ENCODE results near the gene RSU1. TPM values are rescaled to one million over a fixed set of nuclear protein-coding genes. Genes with fewer than 3 reads are reported as not detected.

The RSU1 gene
- polyA plus RNA-seq, 1 donor (not counting 4 experiments of a cell fraction or from before 2014, with no cell fraction given): 125 TPM

- Histone ChIP-seq H3K27me3 (ENCODE audit: control insufficient read depth, extremely low read depth, insufficient read depth, low read length) (no peaks in the 10 kb centered on the region), H3K4me3 (ENCODE audit: control insufficient read depth in 2 of 3, extremely low read depth in 1 of 3, insufficient read depth in 2 of 3, low read depth in 1 of 3, low read length in 3 of 3) (no peak overlapping the region), H3K36me3 (ENCODE audit: control insufficient read depth in 2 of 2, extremely low read depth in 1 of 2, insufficient read depth in 2 of 2, low read length in 2 of 2) (no peaks in the 10 kb centered on the region), H2AFZ (ENCODE audit: control insufficient read depth, low read length) (no peak overlapping the region), H4K20me1 (ENCODE audit: control insufficient read depth, extremely low read depth, insufficient read depth, low read length) (peaks cover 5% of the 10 kb centered on the region), H3K4me2 (ENCODE audit: control insufficient read depth, extremely low read depth, insufficient read depth, low read depth, low read length) (no peak overlapping the region), H3K9me3 (ENCODE audit: control insufficient read depth, low read depth, low read length) (no peaks in the 10 kb centered on the region), H3K9me1 (ENCODE audit: control insufficient read depth, extremely low read depth, insufficient read depth, low read length) (no peaks in the 10 kb centered on the region), H3K79me2 (ENCODE audit: control insufficient read depth, insufficient read depth, low read length) (peaks cover 69% of the 10 kb centered on the region), H3K4me1 (ENCODE audit: control insufficient read depth, extremely low read depth, insufficient read depth, low read length) (no peaks in the 10 kb centered on the region), H3K9ac (ENCODE audit: control insufficient read depth, extremely low read depth, insufficient read depth, low read length) (no peak overlapping the region), H3K27ac (ENCODE audit: control insufficient read depth, insufficient read depth, low read length) (no peak overlapping the region)
- dilution Hi-C loops (cut with MboI; ENCODE audit: extremely low pct_ligation_motif_present, low sequenced_read_pairs): loop anchor here (25.0 kb wide), 1 partner anchor 912 kb away; no protein-coding TSS in a partner anchor
- no peak for DNase-seq (ENCODE audit: low read depth, low spot score)
- TF ChIP-seq CTCF (optimal IDR thresholded peaks at IDR 0.05 in 1 of 3, IDR thresholded peaks at IDR 0.05 in 1 of 3, conservative IDR thresholded peaks at IDR 0.05 in 1 of 3; ENCODE audit: extremely low read depth in 1 of 3, insufficient read depth in 2 of 3, low read length in 3 of 3): no peak
- TF ChIP-seq EZH2 (IDR thresholded peaks at IDR 0.05; ENCODE audit: low read length): no peak
- no peak for FAIRE-seq
Measured at GRCh38 chr10:16799621-16800020, 17.6 kb downstream of the RSU1 start.

- H3K27ac ChIP-seq (ENCODE audit: control insufficient read depth, insufficient read depth, low read length): no peak overlapping the region
- H3K4me1 ChIP-seq (ENCODE audit: control insufficient read depth, extremely low read depth, insufficient read depth, low read length): no peaks in the 10 kb centered on the region
- H4K20me1 ChIP-seq (ENCODE audit: control insufficient read depth, extremely low read depth, insufficient read depth, low read length): peaks cover 5% of the 10 kb centered on the region
- no peak overlapping the region for H3K9ac ChIP-seq (ENCODE audit: control insufficient read depth, extremely low read depth, insufficient read depth, low read length)
- dilution Hi-C loops (cut with MboI; ENCODE audit: extremely low pct_ligation_motif_present, low sequenced_read_pairs): no loop called here
- H3K9me3 ChIP-seq (ENCODE audit: control insufficient read depth, low read depth, low read length): no peaks in the 10 kb centered on the region
- H3K9me1 ChIP-seq (ENCODE audit: control insufficient read depth, extremely low read depth, insufficient read depth, low read length): no peaks in the 10 kb centered on the region
- H3K4me3 ChIP-seq (ENCODE audit: control insufficient read depth in 2 of 3, extremely low read depth in 1 of 3, insufficient read depth in 2 of 3, low read depth in 1 of 3, low read length in 3 of 3): no peak overlapping the region
- H3K79me2 ChIP-seq (ENCODE audit: control insufficient read depth, insufficient read depth, low read length): peaks cover 68% of the 10 kb centered on the region
- H2AFZ ChIP-seq (ENCODE audit: control insufficient read depth, low read length): no peak overlapping the region
- H3K4me2 ChIP-seq (ENCODE audit: control insufficient read depth, extremely low read depth, insufficient read depth, low read depth, low read length): no peak overlapping the region
- TF ChIP-seq EZH2 (IDR thresholded peaks at IDR 0.05; ENCODE audit: low read length): no peak
- no peak for TF ChIP-seq CTCF (optimal IDR thresholded peaks at IDR 0.05 in 1 of 3, IDR thresholded peaks at IDR 0.05 in 1 of 3, conservative IDR thresholded peaks at IDR 0.05 in 1 of 3; ENCODE audit: extremely low read depth in 1 of 3, insufficient read depth in 2 of 3, low read length in 3 of 3)
- no peak for FAIRE-seq
- DNase-seq (ENCODE audit: low read depth, low spot score): no peak
- H3K27me3 ChIP-seq (ENCODE audit: control insufficient read depth, extremely low read depth, insufficient read depth, low read length): no peaks in the 10 kb centered on the region
- H3K36me3 ChIP-seq (ENCODE audit: control insufficient read depth in 2 of 2, extremely low read depth in 1 of 2, insufficient read depth in 2 of 2, low read length in 2 of 2): no peaks in the 10 kb centered on the region
Measured at GRCh38 chr10:16798571-16798970, 18.7 kb downstream of the RSU1 start.
